Liver (tissue), 9 donors: ENCODE results near the gene ENPP7. TPM values are rescaled to one million over a fixed set of nuclear protein-coding genes. Genes with fewer than 3 reads are reported as not detected.

Source experiments
- DNase-seq: peaks from one replicate; pipeline ENCODE4 v3.0.0-alpha.2; 2017; ENCODE audit warnings: low spot score
- H3K27ac ChIP-seq, 2 donors: one replicate each; pipeline ENCODE4 v1.7.0; 2013; ENCODE audit warnings: inconsistent platforms in 2 of 2, low read length in 2 of 2, control low read depth in 1 of 2, low read depth in 1 of 2, mild to moderate bottlenecking in 1 of 2
- H3K27me3 ChIP-seq, 4 donors: one replicate each; pipeline versions ENCODE4 v1.6.1 to v1.7.0; 2013; ENCODE audit warnings: low read length in 3 of 4, inconsistent platforms in 1 of 4, mild to moderate bottlenecking in 1 of 4, moderate library complexity in 1 of 4; ENCODE audit not compliant: control insufficient read depth in 4 of 4, insufficient read depth in 4 of 4
- H3K36me3 ChIP-seq, 4 donors: one replicate each; pipeline versions ENCODE4 v1.6.1 to v1.7.0; 2013; ENCODE audit warnings: low read length in 3 of 4, mild to moderate bottlenecking in 3 of 4, low read depth in 1 of 4, moderate library complexity in 1 of 4; ENCODE audit not compliant: control insufficient read depth in 4 of 4, insufficient read depth in 3 of 4
- H3K4me1 ChIP-seq, 4 donors: one replicate each; pipeline versions ENCODE4 v1.6.1 to v1.7.0; 2013; ENCODE audit warnings: low read length in 3 of 4, mild to moderate bottlenecking in 3 of 4, moderate library complexity in 1 of 4; ENCODE audit not compliant: control insufficient read depth in 4 of 4, insufficient read depth in 4 of 4
- H3K4me3 ChIP-seq, 3 donors: one replicate each; pipeline versions ENCODE4 v1.6.1 to v1.7.0; 2013; ENCODE audit warnings: low read length in 3 of 3, control low read depth in 1 of 3, low read depth in 1 of 3, mild to moderate bottlenecking in 1 of 3
- H3K9ac ChIP-seq, 2 donors: one replicate each; pipeline ENCODE4 v1.7.0; 2013; ENCODE audit warnings: low read length in 2 of 2, mild to moderate bottlenecking in 2 of 2, moderate library complexity in 2 of 2, control low read depth in 1 of 2, low read depth in 1 of 2
- H3K9me3 ChIP-seq, 4 donors: one replicate each; pipeline versions ENCODE4 v1.6.1 to v1.7.0; 2013; ENCODE audit warnings: low read length in 3 of 4; ENCODE audit not compliant: control insufficient read depth in 4 of 4
- ATF3 ChIP-seq: IDR thresholded peaks from 2 replicates; pipeline ENCODE4 v1.6.1; 2016; ENCODE audit warnings: antibody characterized with exemption
- EGR1 ChIP-seq, 2 donors: IDR thresholded peaks; 2 replicates each; pipeline ENCODE4 v1.6.1; 2016 to 2018; ENCODE audit warnings: antibody characterized with exemption in 2 of 2, low read depth in 2 of 2
- FOXA1 ChIP-seq: IDR thresholded peaks from 2 replicates; pipeline ENCODE4 v1.6.1; 2016; ENCODE audit warnings: antibody characterized with exemption
- FOXA2 ChIP-seq: IDR thresholded peaks from 2 replicates; pipeline ENCODE4 v1.6.1; 2016; ENCODE audit warnings: antibody characterized with exemption
- GABPA ChIP-seq, 2 donors: IDR thresholded peaks in 1 of 2; conservative IDR thresholded peaks in 1 of 2; 2 replicates each; pipeline ENCODE4 v1.6.1; 2016; ENCODE audit warnings: antibody characterized with exemption in 2 of 2, mild to moderate bottlenecking in 1 of 2, moderate library complexity in 1 of 2
- HNF4A ChIP-seq, 2 donors: conservative IDR thresholded peaks; 2 replicates each; pipeline ENCODE4 v1.6.1; 2016; ENCODE audit warnings: antibody characterized with exemption in 2 of 2, mild to moderate bottlenecking in 2 of 2
- HNF4G ChIP-seq: IDR thresholded peaks from 2 replicates; pipeline ENCODE4 v1.6.1; 2016; ENCODE audit warnings: antibody characterized with exemption
- MAX ChIP-seq: IDR thresholded peaks from 2 replicates; pipeline ENCODE4 v1.6.1; 2016; ENCODE audit warnings: antibody characterized with exemption
- RAD21 ChIP-seq, 2 donors: IDR thresholded peaks; 2 replicates each; pipeline ENCODE4 v1.6.1; 2016; ENCODE audit warnings: antibody characterized with exemption in 2 of 2, mild to moderate bottlenecking in 2 of 2
- RXRA ChIP-seq, 2 donors: IDR thresholded peaks; 2 replicates each; pipeline ENCODE4 v1.6.1; 2017 to 2018; ENCODE audit warnings: antibody characterized with exemption in 2 of 2, mild to moderate bottlenecking in 1 of 2
- SP1 ChIP-seq: IDR thresholded peaks from 2 replicates; pipeline ENCODE4 v1.6.1; 2018; ENCODE audit warnings: antibody characterized with exemption, mild to moderate bottlenecking
- TAF1 ChIP-seq: conservative IDR thresholded peaks from 2 replicates; pipeline ENCODE4 v1.6.1; 2016; ENCODE audit warnings: antibody characterized with exemption, mild to moderate bottlenecking
- ZBTB33 ChIP-seq: IDR thresholded peaks from 2 replicates; pipeline ENCODE4 v1.6.1; 2016; ENCODE audit warnings: antibody characterized with exemption
- WGBS: extraction: QIAGEN DNeasy Blood & Tissue Kit; methylation state at CpG from one replicate; pipeline ENCODE4 v1.1.7; 2013; 5-methylcytosine and 5-hydroxymethylcytosine counted together
- polyA plus RNA-seq, 2 donors: library from polyadenylated mRNA; stranded (reverse) in 1 of 2; unstranded in 1 of 2; fragments of 200-250 nt in 1 of 2; fragments of >200 nt in 1 of 2; fragmentation: Nextera tagmentation in 1 of 2; extraction: Ambion mirVana in 1 of 2; gene quantifications; one replicate each; pipeline versions ENCODE4 v1.2.1 to v1.2.3, GENCODE V29; 2013 to 2015
- total RNA-seq, 2 donors: library from RNA; depleted of rRNA; stranded (reverse); fragments of >200 nt; gene quantifications; one replicate each; pipeline ENCODE4 v1.2.3, GENCODE V29; 2014
- TF ChIP-seq, protein P1 (sequence below): fragments of 150-350 bp; IDR thresholded peaks from 2 replicates; pipeline ENCODE4 v1.5.1; 2017; ENCODE audit warnings: improper control_type of control experiment, low read depth, low read length; ENCODE audit not compliant: missing input control
- donor health status: healthy.
- donor health status: healthy.
- donor health status: healthy.
- donor health status: healthy.
- donor health status: healthy.

Gene ENPP7
- total and polyA plus RNA-seq, 4 donors, result 1.7 to 12.0 (median 3.9) TPM

DNA sequence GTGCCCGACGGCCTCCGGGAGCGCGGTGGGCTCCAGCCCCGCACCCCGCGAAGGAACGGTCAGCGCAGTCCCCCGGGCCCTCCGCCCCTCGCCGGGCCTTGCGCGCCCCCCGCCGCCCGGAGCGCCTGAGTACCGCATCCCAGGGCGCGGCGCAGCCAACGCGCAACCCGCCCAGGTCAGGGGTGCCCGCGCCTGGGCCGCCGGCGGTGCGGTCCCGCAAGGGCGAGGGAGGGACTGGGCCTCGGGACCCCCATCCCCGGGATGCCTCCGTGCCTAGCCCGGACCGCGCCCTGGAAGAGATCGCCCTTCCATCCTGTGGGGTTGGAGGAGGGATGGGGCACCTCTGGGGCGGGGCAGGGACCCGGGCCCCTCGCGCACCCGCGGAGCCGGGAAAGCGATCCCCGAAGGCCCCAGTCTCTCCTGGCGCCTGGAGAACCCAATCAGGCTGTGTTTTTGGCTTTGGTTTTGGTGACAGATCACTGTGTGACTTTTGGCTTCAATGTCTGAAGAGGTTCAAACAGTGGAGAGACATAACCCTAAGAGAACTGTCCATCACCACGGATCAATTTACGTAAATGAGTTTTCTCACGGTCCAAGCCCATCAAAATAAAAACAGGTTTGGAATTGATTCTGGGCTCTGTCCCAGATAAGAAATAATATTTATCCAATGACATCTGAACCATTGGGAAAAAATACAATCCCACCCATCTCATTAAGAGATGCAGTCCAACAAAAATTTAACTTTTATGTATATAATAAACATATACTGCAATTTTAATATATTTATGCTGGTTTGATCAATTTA, 17.8 kb downstream of the ENPP7 start:
- DNase-seq, result no peak

DNA sequence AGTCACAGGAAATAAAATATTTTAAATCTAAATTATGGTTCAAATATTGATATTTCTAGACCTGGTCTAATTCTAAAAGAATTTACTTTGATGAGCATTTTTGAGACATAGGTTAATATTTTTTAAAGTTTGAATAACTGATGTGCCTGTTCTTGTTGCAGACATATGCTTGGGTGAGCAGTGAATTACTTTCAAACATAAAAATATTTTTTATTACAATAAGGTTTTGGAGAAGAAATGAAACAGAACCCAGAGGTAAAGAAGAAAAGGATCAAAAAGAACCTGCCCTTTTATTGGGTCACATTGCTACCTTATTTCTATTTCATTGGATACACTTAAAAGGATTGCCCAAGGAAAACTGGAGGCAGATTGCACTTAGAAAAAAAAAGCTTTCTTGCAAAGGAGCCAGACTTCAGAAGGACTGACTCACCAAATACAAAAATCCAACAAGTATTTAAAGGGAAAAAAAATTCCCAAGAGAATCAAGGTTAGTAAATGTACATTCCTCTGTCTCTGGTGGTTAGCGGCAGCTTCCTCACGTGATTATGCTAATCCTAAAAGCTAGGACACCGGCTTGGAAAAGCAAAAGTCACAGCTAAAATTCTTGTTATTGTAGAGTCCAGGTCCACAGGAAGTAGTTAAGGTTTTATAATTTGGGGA, 18.5 kb downstream of the ENPP7 start:
- Histone ChIP-seq H3K4me3 (no peak overlapping the region), H3K4me1 (peaks cover 0 to 7% (median 3%) of the 10 kb centered on the region in 4 donors), H3K36me3 (peaks cover 0 to 1% (median 0%) of the 10 kb centered on the region in 4 donors), H3K9ac (no peak overlapping the region), H3K27ac (no peak overlapping the region), H3K27me3 (peaks cover 0 to 8% (median 5%) of the 10 kb centered on the region in 4 donors), H3K9me3 (no peaks in the 10 kb centered on the region)
- DNase-seq, result no peak
- 59% methylated on average over 3 of the region's 3 CpGs for WGBS
- no peak for TF ChIP-seq RXRA (IDR thresholded peaks at IDR 0.05)
- no peak for TF ChIP-seq GABPA (IDR thresholded peaks at IDR 0.05 in 1 of 2, conservative IDR thresholded peaks at IDR 0.05 in 1 of 2)
- TF ChIP-seq, protein P1, sequence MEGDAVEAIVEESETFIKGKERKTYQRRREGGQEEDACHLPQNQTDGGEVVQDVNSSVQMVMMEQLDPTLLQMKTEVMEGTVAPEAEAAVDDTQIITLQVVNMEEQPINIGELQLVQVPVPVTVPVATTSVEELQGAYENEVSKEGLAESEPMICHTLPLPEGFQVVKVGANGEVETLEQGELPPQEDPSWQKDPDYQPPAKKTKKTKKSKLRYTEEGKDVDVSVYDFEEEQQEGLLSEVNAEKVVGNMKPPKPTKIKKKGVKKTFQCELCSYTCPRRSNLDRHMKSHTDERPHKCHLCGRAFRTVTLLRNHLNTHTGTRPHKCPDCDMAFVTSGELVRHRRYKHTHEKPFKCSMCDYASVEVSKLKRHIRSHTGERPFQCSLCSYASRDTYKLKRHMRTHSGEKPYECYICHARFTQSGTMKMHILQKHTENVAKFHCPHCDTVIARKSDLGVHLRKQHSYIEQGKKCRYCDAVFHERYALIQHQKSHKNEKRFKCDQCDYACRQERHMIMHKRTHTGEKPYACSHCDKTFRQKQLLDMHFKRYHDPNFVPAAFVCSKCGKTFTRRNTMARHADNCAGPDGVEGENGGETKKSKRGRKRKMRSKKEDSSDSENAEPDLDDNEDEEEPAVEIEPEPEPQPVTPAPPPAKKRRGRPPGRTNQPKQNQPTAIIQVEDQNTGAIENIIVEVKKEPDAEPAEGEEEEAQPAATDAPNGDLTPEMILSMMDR, result no peak
- no peak for TF ChIP-seq TAF1
- no peak for TF ChIP-seq ZBTB33
- TF ChIP-seq SP1, result no peak
- TF ChIP-seq HNF4G, result no peak

More for the DNA sequence above, 17.8 kb downstream of the ENPP7 start:
- no peak overlapping the region for H3K9ac ChIP-seq
- 8% methylated on average over 55 of the region's 55 CpGs for WGBS
- no peak overlapping the region for H3K4me3 ChIP-seq
- peaks cover 0 to 7% (median 3%) of the 10 kb centered on the region in 4 donors for H3K4me1 ChIP-seq
- peaks cover 0 to 1% (median 0%) of the 10 kb centered on the region in 4 donors for H3K36me3 ChIP-seq
- no peak overlapping the region for H3K27ac ChIP-seq
- H3K27me3 ChIP-seq, result peaks cover 0 to 8% (median 5%) of the 10 kb centered on the region in 4 donors
- TF ChIP-seq FOXA1 (no peak), MAX (no peak), FOXA2 (no peak), ZBTB33 (no peak), ATF3 (no peak), SP1 (no peak), RAD21 (IDR thresholded peaks at IDR 0.05) (no peak), HNF4A (conservative IDR thresholded peaks at IDR 0.05) (no peak), HNF4G (no peak), RXRA (IDR thresholded peaks at IDR 0.05) (no peak), EGR1 (IDR thresholded peaks at IDR 0.05; ENCODE audit: low read depth in 2 of 2) (no peak)
- TF ChIP-seq, protein P1, result no peak
- no peaks in the 10 kb centered on the region for H3K9me3 ChIP-seq
